NCI-H69 (cell line): ENCODE measurements around the gene ETV6.

Source experiments
- DNase-seq: peaks from one replicate; lab custom pipeline; 2025; lab: John Stamatoyannopoulos, UW

ETV6 gene

DNA sequence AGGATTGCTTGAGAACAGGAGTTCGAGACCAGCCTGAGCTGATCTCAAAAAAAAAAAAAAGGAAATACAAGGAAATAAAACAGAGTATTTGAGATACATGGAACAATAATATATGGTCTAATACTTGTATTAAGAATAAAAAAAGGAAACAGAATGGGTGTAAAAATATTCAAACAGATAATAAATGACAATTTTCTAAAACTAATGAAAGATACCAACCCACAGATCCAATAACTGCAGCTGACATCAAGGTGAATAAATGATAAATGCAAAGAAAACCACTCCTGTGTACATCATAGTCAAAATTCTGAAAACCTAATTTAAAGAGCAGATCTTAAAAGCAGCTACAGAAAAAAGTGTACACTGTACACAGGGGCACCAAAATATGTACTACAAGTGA lies 4.1 kb upstream of the ETV6 start:
- no peak for DNase-seq

DNA sequence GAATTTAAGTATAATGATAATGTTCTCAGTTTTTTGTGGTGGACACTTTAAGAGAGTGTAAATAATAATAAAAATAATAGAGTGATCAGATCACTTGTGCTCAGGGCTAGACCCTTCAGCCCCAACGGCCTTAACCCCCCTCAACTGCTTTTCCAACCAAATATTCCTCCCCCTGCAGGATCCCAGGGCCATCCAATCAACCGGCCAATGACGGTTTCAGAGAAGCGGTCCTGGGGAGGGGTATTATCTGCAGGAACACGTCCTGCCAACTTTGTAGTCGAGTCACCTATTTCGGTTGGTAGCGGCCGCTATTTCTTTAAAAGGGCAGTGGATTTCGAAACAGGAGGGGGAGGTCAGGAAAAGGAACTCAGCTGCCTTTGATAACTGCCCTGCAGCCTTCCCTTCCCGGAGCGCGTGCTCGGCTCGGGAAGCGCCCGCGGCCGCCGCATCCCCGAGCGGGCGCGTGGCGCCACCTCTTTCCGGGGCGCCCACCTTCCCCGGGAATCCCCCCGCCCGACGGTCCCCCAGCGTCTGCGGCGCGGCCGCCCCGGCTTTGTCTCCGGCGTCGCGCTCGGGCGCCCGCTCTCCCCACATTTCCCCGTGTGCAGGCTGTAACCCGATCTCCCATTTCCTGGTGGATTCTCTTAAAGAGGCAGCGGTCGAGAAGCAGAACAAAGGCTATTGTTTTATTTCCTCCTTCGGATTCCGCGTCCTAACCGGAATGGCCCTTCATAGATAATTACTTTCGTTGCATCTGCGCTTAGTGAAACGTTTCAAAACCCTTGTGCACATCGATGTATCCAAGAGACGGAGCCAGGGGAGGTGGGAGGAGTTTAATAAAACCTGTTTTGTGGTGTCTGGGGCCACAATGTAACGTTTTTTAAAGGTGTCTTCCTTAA lies 711 bp upstream of the ETV6 start:
- DNase-seq = peak; percentile 83

- peak; percentile 32 for DNase-seq
These were observed 1.1 kb downstream of the ETV6 start for GRCh38 chr12:11650286-11651281.

DNA sequence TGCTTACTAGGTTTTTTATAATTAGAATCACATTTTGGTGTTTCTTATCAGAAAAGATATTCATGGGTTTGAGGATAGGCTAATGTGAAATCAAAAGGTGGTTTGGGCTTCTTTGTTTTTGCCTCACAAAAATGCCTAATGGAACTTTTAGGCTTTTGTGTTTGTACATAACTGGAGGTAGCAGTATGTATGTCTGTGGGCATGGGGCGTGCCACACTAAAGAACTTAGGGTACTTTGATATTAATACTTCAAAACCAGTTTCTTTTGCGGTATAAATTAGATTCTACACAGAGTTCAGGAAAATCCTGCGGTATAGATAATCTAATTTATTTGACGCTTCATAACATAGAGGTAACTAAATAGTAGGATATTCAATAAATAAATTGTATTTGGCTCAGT lies 1.9 kb downstream of the ETV6 start:
- no peak for DNase-seq

GRCh38 chr12:11651785-11652184 lies 2.3 kb downstream of the ETV6 start:
- no peak for DNase-seq

GRCh38 chr12:11652351-11653040 lies 3.0 kb downstream of the ETV6 start:
- DNase-seq = no peak

DNA sequence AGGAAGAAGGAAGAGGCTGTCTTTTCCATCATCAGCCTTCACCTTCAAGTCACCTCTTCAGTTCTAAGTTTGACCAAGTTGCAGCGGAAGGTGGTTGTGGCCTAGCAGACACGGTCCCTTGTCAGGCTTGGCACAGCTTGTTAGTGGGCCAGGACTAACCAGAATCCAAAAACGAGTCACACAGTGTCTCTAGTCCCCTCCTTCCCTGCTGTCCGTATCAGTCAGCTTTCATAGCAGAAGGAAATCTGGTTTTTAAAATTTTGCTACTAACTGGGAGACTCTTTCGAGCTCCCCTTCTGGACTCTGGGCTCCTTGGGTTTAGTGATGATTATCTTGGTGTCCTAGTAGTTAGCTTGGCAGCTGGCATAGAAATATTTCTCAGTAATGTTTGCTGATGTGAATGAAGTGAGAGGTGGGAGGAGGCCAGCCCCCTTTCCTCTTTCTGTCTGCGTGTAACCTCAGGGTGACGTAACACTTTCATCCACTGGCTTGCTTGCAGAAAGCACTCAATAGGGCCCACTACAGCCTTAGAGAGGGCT lies 3.8 kb downstream of the ETV6 start:
- DNase-seq = no peak

DNA sequence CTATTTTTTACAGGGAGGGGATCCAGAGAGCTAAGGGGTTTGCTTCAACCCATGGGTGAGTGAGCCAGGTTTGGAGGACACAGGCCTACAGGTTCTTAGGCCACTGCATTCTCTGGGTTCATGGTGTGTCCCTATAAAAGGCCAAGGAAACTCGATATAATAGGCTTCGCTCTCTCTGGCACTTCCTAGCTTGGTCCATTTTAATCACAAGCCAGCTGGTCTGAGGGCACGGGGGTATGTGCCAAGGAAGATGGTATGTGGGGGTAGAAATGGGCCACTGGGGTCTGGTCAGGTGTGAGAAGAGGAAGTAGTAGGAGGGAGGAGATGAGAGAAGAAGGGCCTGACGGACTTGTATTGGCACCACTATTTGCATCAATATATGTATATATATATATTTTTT lies 4.9 kb downstream of the ETV6 start:
- no peak for DNase-seq

GRCh38 chr12:11654802-11655201 lies 5.3 kb downstream of the ETV6 start:
- no peak for DNase-seq

DNA sequence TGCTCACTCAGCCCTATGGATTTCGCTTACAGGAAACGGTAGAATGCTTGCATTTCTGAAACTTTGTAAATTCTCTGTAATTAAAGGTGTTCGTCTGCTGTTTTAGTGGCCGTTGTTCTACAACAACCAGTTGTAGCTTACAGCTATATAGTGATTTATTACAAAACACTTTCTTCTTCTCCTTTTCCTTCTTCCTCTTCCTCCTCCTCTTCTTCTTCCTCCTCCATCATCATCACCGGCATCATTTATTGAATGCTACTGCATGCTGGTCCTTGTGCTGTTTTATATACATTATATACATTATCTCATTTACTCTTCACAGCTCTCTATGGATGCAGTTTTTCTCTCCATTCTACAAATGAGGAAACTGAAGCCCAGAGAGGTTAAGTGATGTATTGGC lies 6.4 kb downstream of the ETV6 start:
- DNase-seq = no peak

- DNase-seq = no peak
These were observed 7.1 kb downstream of the ETV6 start for GRCh38 chr12:11656550-11656949.

DNA sequence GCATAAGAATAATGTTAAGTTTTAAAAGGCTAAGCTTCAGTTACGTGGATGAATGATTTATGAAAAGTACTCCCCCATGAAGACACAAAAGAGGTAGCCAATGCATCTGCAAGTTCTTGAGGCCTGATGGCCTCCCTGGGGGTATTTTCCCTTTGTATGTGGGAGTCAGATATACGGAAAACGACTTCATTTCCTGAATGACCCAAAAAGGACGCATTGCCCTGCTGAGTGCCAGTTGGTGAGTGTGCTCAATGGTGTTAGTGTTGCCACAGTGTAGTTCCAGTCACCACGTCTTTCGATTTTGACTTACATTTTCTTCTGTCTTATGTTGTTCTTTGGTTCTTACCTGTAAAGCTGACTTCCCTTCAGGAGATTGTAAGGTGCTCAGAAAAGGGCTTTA lies 8.0 kb downstream of the ETV6 start:
- DNase-seq = no peak

- no peak for DNase-seq
These were observed 9.3 kb downstream of the ETV6 start for GRCh38 chr12:11658791-11659190.

- no peak for DNase-seq
These were observed 11.2 kb downstream of the ETV6 start for GRCh38 chr12:11660624-11661023.

- DNase-seq = no peak
These were observed 12.1 kb downstream of the ETV6 start for GRCh38 chr12:11661491-11662089.

DNA sequence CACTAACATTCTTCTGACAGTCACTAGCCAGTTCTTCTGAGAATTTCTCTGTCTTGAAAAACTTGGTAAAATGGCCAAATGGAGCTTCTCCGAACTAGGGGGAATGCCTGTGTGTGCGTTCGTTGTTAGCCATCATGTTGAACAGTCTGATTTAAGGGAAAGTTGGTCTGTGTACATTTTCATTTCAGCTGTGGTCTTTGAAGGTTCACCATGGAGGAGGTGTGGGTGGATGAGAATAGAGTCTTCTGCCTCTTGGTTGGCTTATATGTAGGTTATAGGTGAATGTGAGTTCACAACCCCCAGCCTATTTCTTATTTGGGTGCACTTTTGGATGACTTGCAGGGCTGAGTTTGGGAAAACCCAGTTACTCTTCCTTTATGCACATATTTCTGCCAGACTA lies 12.9 kb downstream of the ETV6 start:
- no peak for DNase-seq

- DNase-seq = no peak
These were observed 13.7 kb downstream of the ETV6 start for GRCh38 chr12:11663130-11663529.

- no peak for DNase-seq
These were observed 14.6 kb downstream of the ETV6 start for GRCh38 chr12:11664101-11664500.

GRCh38 chr12:11666131-11667050 lies 16.9 kb downstream of the ETV6 start:
- no peak for DNase-seq

DNA sequence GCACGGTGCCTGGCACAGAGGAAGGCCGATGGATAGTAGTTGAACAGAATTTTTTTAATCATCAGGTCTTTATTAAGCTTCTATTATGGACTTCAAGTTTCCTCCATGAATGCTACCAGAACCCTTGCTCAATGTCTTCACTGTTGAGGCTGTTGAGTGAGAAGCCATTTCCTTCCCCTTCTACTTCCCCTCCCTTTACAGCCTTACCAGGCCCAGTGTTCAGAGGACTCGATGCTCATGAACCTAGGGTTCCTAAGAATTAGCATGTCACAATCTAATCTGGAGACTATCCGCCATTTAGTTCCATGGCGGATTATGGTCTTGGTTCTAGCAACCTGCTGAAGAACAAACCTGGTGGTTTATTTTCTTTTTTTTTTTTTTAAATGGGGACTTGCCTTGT lies 17.7 kb downstream of the ETV6 start:
- DNase-seq = no peak
